ENCODE data around the gene RPS26.
"Not testable (repeated sequence)": the region's sequence is repeated elsewhere in the genome, so short reads cannot be mapped to it uniquely, and the experiment has no call there.

The RPS26 gene

DNA sequence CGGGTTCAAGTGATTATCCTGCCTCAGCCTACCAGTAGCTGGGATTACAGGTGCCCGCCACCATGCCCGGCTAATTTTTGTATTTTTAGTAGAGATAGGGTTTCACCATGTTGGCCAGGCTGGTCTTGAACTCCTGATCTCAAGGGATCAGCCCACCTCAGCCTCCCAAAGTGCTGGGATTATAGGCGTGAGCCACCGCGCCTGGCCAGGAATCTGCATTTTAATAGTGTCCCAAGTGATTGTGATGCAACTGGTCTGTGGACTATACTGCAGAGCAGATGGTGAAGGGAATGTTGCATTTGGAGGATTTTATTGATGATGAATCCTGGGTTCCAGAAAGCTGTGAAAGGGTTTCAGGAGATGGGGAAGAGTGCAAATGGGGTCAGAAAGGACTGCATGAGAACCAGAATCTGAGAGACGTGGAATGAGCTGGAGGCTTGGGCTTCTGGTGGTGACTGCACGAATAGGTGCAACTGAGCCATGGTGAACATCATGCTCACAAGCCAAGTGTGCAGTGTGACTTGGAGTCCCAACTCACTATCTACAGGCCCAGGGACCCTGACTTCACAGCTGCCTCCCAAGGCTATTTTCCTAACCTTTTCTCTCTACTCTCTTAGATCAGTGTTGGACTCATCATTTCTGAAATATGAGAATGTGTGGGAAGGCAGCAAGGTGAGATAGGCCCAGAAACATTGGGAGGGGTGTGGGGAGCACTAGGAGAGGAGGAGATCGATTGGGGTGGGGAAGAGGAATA is 4.5 kb downstream of the RPS26 start:
- Histone ChIP-seq H3K27ac (no peak overlapping the region), H3K36me3 (replicated peaks) (peaks cover 30% of the 10 kb centered on the region), H3K27me3 (replicated peaks) (no peaks in the 10 kb centered on the region), H3K4me3 (ENCODE audit: low read depth, low read length) (no peak overlapping the region)
- TF ChIP-seq, protein P1, sequence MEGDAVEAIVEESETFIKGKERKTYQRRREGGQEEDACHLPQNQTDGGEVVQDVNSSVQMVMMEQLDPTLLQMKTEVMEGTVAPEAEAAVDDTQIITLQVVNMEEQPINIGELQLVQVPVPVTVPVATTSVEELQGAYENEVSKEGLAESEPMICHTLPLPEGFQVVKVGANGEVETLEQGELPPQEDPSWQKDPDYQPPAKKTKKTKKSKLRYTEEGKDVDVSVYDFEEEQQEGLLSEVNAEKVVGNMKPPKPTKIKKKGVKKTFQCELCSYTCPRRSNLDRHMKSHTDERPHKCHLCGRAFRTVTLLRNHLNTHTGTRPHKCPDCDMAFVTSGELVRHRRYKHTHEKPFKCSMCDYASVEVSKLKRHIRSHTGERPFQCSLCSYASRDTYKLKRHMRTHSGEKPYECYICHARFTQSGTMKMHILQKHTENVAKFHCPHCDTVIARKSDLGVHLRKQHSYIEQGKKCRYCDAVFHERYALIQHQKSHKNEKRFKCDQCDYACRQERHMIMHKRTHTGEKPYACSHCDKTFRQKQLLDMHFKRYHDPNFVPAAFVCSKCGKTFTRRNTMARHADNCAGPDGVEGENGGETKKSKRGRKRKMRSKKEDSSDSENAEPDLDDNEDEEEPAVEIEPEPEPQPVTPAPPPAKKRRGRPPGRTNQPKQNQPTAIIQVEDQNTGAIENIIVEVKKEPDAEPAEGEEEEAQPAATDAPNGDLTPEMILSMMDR (IDR thresholded peaks at IDR 0.05; ENCODE audit: low read depth, low read length, missing control alignments), result no peak
- no peak for DNase-seq
- in situ Hi-C loops (cut with HindIII; ENCODE audit: low pct_ligation_motif_present, low sequenced_read_pairs), result no loop called here

DNA sequence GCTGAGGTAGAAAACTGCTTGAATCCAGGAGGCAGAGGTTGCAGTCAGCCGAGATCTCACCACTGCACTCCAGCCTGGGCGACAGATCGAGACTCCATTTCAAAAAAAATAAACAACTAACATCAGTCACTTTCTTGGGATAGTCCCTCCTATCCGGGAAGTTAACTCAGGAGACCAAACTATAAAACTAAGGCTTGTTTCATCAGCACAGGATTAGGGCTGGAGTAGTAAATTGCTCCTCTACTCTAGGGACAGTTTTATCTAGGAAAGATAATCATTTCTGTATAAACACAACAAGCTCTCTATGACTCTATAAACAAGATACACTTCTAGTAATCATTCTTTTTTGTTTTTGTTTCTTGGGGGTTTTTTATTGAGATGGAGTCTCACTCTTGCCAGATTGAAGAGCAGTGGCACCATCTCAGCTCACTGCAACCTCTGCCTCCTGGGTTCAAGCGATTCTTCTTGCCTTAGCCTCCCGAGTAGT is 11.7 kb downstream of the RPS26 start:
- TF ChIP-seq, protein P1 (IDR thresholded peaks at IDR 0.05; ENCODE audit: low read depth, low read length, missing control alignments), result no peak

DNA sequence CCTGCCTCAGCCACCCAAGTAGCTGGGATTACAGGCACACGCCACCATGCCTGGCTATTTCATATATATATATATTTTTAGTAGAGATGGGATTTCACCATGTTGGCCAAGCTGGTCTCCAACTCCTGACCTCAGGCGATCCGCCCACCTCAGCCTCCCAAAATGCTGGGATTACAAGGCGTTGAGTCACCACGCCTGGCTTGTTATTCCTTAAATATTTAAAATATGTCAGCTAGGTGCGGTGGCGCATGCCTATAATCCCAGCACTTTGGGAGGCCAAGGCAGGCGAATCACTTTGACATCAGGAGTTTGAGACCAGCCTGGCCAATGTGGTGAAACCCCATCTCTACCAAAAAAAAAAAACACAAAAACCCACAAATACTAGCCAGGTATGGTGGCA is 18.2 kb downstream of the RPS26 start:
- DNase-seq, result peak; percentile 79
- H3K4me3 ChIP-seq (ENCODE audit: low read depth, low read length); in situ Hi-C loops (cut with HindIII; ENCODE audit: low pct_ligation_motif_present, low sequenced_read_pairs); H3K27me3 ChIP-seq (replicated peaks); H3K27ac ChIP-seq; H3K36me3 ChIP-seq (replicated peaks): not testable (repeated sequence)

More for the DNA sequence above, 11.7 kb downstream of the RPS26 start:
- H3K4me3 ChIP-seq (ENCODE audit: low read depth, low read length), result no peak overlapping the region
- H3K27me3 ChIP-seq (replicated peaks), result no peaks in the 10 kb centered on the region
- no peaks in the 10 kb centered on the region for H3K36me3 ChIP-seq (replicated peaks)
- in situ Hi-C loops (cut with HindIII; ENCODE audit: low pct_ligation_motif_present, low sequenced_read_pairs), result no loop called here
- no peak for DNase-seq
- no peak overlapping the region for H3K27ac ChIP-seq

DNA sequence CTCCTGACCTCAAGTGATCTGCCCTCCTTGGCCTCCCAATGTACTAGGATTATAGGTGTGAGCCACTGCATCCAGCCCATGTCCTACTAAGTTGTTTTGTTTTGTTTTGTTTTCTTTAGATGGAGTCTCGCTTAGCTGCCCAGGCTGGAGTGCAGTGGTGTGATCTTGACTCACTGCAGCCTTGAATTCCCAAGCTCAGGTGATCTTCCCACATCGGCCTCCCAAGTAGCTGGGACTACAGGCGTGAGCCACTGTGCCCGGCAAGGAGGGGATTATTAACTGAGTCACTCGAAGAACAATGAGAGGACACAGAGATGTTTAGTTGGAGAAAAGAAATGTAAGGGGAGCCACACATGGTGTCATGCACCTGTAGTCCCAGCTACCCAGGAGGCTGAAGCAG is 20.3 kb downstream of the RPS26 start:
- DNase-seq, result peak; percentile 2
- Histone ChIP-seq H3K27me3 (replicated peaks) (no peaks in the 10 kb centered on the region), H3K4me3 (ENCODE audit: low read depth, low read length) (no peak overlapping the region), H3K36me3 (replicated peaks) (no peaks in the 10 kb centered on the region), H3K27ac (no peak overlapping the region)
- TF ChIP-seq, protein P1 (IDR thresholded peaks at IDR 0.05; ENCODE audit: low read depth, low read length, missing control alignments), result no peak
- in situ Hi-C loops (cut with HindIII; ENCODE audit: low pct_ligation_motif_present, low sequenced_read_pairs), result no loop called here

DNA sequence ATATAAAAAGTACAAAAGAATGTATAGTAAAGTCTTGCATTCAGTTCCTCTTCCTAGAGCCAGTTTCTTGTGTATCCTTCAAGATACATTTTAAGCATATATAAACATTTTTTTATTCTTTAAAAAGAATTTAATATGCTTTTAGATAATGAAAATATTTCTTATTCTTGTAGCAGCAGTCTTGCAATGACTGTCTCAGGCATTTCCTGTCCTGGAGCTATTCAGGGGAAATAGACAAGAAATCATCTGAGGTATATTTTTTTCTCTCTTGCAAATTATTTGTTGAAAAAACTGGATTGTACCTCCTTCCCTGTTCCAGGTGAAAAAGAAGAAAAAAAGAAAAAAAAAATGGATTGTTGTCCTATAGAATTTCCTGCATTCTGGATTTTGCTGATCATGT is 21.3 kb downstream of the RPS26 start:
- in situ Hi-C loops (cut with HindIII; ENCODE audit: low pct_ligation_motif_present, low sequenced_read_pairs), result no loop called here
- no peak overlapping the region for H3K4me3 ChIP-seq (ENCODE audit: low read depth, low read length)

DNA sequence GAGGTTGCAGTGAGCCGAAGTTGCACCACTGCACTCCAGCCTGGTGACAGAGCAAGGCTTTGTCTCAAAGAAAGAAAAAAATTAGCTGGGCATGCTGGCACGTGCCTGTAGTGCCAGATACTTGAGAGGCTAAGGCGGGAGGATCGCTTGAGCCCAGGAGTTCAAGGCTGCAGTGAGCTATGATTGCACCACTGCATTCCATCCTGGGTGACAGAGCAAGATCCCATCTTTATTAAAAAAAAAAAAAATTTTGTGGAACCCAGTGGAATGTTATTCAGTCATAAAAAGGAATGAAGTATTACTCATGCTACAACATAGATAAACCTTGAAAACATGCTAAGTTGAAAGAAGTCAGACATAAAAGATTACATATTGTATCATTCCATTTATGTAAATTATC is 29.9 kb downstream of the RPS26 start:
- H3K27me3 ChIP-seq (replicated peaks), result no peaks in the 10 kb centered on the region
- H3K36me3 ChIP-seq (replicated peaks), result no peaks in the 10 kb centered on the region
- no peak overlapping the region for H3K4me3 ChIP-seq (ENCODE audit: low read depth, low read length)
- in situ Hi-C loops (cut with HindIII; ENCODE audit: low pct_ligation_motif_present, low sequenced_read_pairs), result no loop called here
- H3K27ac ChIP-seq, result no peak overlapping the region
- TF ChIP-seq, protein P1 (IDR thresholded peaks at IDR 0.05; ENCODE audit: low read depth, low read length, missing control alignments), result no peak
- peak; percentile 40 for DNase-seq

More for the DNA sequence above, 21.3 kb downstream of the RPS26 start:
- H3K27ac ChIP-seq, result no peak overlapping the region
- H3K27me3 ChIP-seq (replicated peaks), result no peaks in the 10 kb centered on the region
- no peak for DNase-seq
- H3K36me3 ChIP-seq (replicated peaks), result no peaks in the 10 kb centered on the region
- TF ChIP-seq, protein P1 (IDR thresholded peaks at IDR 0.05; ENCODE audit: low read depth, low read length, missing control alignments), result no peak
